ENCODE results near the gene SOX10. TPM values are rescaled to one million over a fixed set of nuclear protein-coding genes. Genes with fewer than 3 reads are reported as not detected.

SOX10 gene
- under 1 TPM in 3 of 4 donors, not detected in 1; 0.17 to 0.62 (median 0.59) TPM for total RNA-seq

DNA sequence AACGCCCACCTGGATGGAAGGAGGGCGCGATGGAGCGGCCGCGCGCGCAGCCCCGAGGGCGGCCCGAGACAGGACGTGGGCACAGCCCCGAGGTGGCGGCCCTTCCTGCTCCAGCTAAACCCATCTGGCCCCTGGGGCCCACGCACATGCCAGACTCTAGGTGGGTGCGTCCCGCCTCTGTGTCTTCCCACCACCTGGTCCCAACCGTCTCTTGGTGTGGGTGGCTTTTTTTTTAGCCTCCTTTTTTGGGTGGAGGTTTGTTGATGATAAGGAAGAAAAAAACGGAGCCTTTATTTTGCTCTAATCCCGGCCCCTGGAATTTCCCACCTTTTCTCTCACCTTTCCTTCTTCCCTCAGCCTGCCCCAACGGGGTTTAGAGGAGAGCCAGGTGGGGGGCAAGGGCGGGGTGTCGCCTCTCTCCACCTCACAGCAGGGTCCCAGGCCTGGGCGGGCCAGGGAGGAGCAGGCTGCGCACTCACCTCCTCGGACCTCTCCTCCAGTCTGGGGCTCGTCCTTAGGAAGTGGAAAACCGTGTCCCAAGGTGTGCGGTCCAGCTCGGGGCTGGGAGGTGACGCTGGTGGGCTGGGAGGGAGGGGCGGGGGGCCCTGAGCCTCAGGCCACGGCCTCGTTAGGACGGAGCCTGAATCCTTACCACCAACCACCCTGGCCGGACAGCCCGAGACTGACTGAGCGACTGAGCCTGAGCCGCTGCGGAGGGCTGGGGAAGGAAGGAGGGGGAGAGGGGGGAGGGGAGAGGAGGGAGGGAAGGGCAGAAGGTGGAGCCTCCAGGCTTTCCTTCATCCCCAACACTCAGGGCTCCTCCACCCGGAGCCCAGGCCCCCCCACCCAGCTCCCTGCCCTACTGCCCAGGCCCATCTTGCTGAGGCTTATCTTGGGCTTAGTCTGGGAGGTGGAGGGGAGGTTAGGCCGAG is at the start of gene SOX10:
Gene SOX10 (minus strand): TSS at position 696 of the 932 bp plus-strand sequence. CDS start 771 bp downstream, outside the sequence.
- no peak within 1 kb of the TSS for H3K4me3 ChIP-seq
- H3K36me3 ChIP-seq: no peaks in the 10 kb centered on the region
- H3K4me1 ChIP-seq: peaks cover 13 to 16% of the 10 kb centered on the region in 2 donors
- intact Hi-C loops (cut with DNase I; ENCODE audit: low total_unique reads): no loop called here
- no peaks in the 10 kb centered on the region for H3K27me3 ChIP-seq
- no peaks in the 10 kb centered on the region for H3K9me3 ChIP-seq
- TF ChIP-seq, protein P1, sequence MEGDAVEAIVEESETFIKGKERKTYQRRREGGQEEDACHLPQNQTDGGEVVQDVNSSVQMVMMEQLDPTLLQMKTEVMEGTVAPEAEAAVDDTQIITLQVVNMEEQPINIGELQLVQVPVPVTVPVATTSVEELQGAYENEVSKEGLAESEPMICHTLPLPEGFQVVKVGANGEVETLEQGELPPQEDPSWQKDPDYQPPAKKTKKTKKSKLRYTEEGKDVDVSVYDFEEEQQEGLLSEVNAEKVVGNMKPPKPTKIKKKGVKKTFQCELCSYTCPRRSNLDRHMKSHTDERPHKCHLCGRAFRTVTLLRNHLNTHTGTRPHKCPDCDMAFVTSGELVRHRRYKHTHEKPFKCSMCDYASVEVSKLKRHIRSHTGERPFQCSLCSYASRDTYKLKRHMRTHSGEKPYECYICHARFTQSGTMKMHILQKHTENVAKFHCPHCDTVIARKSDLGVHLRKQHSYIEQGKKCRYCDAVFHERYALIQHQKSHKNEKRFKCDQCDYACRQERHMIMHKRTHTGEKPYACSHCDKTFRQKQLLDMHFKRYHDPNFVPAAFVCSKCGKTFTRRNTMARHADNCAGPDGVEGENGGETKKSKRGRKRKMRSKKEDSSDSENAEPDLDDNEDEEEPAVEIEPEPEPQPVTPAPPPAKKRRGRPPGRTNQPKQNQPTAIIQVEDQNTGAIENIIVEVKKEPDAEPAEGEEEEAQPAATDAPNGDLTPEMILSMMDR (IDR thresholded peaks at IDR 0.05 in 4 of 5, conservative IDR thresholded peaks at IDR 0.05 in 1 of 5): no peak
- no peak for TF ChIP-seq POLR2A (IDR thresholded peaks at IDR 0.05)
- ATAC-seq (no peak), DNase-seq (no peak)
- H3K27ac ChIP-seq: no peak within 1 kb of the TSS
- in situ Hi-C loops (cut with MboI; ENCODE audit: low sequenced_read_pairs in 4 of 4): no loop called here

DNA sequence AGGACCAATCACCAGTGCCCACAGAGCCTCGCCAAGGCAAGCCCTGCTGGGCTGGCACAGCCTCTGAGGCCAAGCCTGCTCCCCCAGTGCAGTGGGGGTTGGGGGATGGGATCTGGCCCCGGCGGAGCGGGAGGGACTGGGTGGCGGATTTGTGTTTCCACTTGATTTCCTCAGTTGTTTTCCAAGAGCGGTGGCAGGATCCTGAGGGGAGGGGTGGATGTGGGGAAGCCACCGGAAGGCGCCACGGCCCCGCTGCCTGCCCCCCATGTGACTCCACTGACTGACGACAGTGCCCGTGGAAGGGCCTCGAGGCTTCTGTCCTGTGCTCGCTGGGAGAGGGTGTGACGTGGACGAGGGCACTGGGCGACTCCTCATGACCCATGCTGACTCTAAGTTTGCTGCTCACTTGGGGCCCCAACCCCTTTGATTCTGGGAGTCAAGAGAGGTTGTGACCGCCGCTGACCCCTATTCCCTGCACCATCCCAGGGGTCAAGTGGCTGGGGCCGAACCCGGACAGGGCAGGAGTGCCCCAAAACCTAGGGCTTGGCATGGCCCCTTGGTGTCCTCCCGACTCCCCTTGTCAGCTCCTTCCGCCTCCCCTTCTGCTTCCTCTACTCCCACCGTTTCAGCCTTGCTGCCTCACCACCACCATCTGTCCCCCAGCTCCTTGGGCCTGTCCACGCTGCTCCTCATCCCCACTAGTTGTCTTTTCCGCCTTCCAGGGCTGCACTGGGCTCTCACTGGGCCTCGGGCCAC is 49.3 kb upstream of the SOX10 start:
- no peaks in the 10 kb centered on the region for H3K27me3 ChIP-seq
- in situ Hi-C loops (cut with MboI; ENCODE audit: low sequenced_read_pairs in 4 of 4): no loop called here

DNA sequence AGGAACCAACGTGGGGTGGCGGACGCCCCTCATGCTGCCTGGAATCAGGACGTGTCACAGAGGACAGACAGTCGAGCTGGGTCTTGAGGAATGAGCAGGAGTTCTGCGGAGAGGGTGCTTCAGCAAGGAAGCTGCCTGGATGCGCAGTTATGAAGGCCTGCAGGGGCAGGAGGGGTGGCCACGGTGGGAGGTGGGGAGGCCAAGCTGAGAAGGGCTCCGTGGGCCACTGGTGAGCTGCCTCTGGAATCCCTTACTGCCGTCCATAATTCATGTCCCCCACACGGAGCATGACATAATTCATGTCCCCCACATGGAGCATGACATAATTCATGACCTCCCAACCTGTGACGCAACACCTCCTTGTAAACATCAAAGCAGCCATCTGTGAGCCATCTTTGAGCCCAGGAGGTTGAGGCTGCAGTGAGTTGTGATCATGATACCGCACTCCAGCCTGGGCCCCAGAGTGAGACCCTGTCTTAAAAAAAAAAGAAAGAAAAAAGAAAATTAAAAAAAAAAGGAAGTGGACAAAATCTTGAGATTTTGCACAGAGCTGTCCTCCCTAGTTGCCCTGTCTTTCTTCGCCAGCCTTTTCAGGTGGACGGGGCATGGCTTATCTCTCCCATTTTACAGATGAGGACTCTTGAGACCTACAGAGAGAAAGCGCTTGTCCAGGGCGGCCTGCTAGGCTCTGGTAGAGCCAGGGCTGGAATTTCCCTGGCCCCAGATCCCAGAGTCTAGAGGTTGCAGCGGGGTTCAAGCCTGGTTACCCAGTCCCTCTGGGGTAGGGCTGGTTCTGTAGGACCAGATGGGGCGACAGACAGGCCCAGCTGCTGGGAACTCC is 48.5 kb upstream of the SOX10 start:
- no peaks in the 10 kb centered on the region for H3K36me3 ChIP-seq
- H3K4me3 ChIP-seq: no peak overlapping the region
- peaks cover 8 to 11% of the 10 kb centered on the region in 2 donors for H3K4me1 ChIP-seq
- in situ Hi-C loops (cut with MboI; ENCODE audit: low sequenced_read_pairs in 4 of 4): no loop called here
- intact Hi-C loops (cut with DNase I; ENCODE audit: low total_unique reads): no loop called here
- H3K27ac ChIP-seq: peak overlapping the region in 2 of 4 donors; percentile 47 to 50
- DNase-seq: no peak
- H3K27me3 ChIP-seq: no peaks in the 10 kb centered on the region
- no peak for ATAC-seq
- TF ChIP-seq POLR2A (IDR thresholded peaks at IDR 0.05): no peak
- TF ChIP-seq, protein P1 (IDR thresholded peaks at IDR 0.05 in 4 of 5, conservative IDR thresholded peaks at IDR 0.05 in 1 of 5): no peak
- no peaks in the 10 kb centered on the region for H3K9me3 ChIP-seq

More for the DNA sequence above, 49.3 kb upstream of the SOX10 start:
- no peaks in the 10 kb centered on the region for H3K36me3 ChIP-seq
- H3K4me1 ChIP-seq: peaks cover 8 to 11% of the 10 kb centered on the region in 2 donors
- DNase-seq (no peak), ATAC-seq (no peak)
- no peak for TF ChIP-seq POLR2A (IDR thresholded peaks at IDR 0.05)
- TF ChIP-seq, protein P1 (IDR thresholded peaks at IDR 0.05 in 4 of 5, conservative IDR thresholded peaks at IDR 0.05 in 1 of 5): no peak
- H3K9me3 ChIP-seq: no peaks in the 10 kb centered on the region
- peak overlapping the region; percentile 10 to 57 (median 48) for H3K27ac ChIP-seq
- intact Hi-C loops (cut with DNase I; ENCODE audit: low total_unique reads): no loop called here
- no peak overlapping the region for H3K4me3 ChIP-seq

DNA sequence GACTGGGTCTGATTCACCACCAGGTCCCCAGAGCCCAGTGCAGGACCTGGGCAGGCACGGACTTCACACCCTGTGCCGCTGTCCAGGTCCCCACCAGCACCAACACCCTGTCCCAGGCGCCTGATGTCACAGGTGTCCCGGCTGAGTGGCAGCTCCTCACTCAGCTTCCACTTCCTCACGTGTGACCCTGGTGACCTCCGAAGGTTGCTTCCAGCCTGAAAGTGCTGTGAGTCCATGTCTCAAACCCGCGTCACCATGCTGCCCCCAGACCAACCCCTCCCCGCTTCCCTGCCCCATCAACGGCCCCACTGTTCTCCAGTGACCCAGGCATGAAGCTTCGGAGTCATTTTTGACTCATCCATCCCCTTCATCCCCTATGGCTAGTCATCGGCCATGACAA is 47.1 kb upstream of the SOX10 start:
- H3K27ac ChIP-seq: no peak overlapping the region
- ATAC-seq: no peak
- intact Hi-C loops (cut with DNase I; ENCODE audit: low total_unique reads): no loop called here

More for the DNA sequence above, 47.1 kb upstream of the SOX10 start:
- in situ Hi-C loops (cut with MboI; ENCODE audit: low sequenced_read_pairs in 4 of 4): no loop called here
- Histone ChIP-seq H3K4me3 (no peak overlapping the region), H3K9me3 (no peaks in the 10 kb centered on the region), H3K36me3 (no peaks in the 10 kb centered on the region), H3K4me1 (peaks cover 8 to 11% of the 10 kb centered on the region in 2 donors), H3K27me3 (no peaks in the 10 kb centered on the region)
- DNase-seq: no peak
- no peak for TF ChIP-seq POLR2A (IDR thresholded peaks at IDR 0.05)
- TF ChIP-seq, protein P1 (IDR thresholded peaks at IDR 0.05 in 4 of 5, conservative IDR thresholded peaks at IDR 0.05 in 1 of 5): no peak
